HG02759 (cell line): ENCODE results near the gene OPN3.
A peak's percentile ranks its signal among the peaks of the same experiment; 100 is the strongest.

ENCODE experiments used
- ATAC-seq: cut with Tn5 transposase; IDR thresholded peaks from one replicate; pipeline ENCODE4 v1.9.1; 2021; ENCODE audit warnings: mild to moderate bottlenecking, moderate library complexity; ENCODE audit not compliant: unreplicated experiment

OPN3 gene

GRCh38 chr1:241591736-241592135, 48.4 kb downstream of the OPN3 start:
- ATAC-seq = no peak

GRCh38 chr1:241591317-241591716, 48.9 kb downstream of the OPN3 start:
- no peak for ATAC-seq

DNA sequence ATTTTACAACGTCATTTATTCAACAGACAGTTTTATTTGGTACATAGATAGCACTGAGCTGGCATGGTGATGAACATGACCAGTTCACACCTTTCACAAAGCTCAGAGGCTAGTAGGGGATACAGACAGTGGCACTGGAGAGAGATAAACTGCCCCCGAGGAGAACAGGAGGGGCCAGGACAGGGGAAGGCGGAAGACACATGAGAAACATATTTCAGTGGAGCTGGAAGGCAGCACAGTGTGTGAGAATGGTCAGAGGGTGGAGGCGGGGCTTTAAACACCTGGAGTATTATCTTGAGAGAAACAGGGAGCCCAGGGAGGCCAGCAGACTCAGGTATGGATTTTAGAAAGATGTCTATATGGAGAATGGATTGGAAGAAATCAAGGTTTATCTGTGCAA, 49.5 kb downstream of the OPN3 start:
- no peak for ATAC-seq

GRCh38 chr1:241589521-241589920, 50.6 kb downstream of the OPN3 start:
- no peak for ATAC-seq

GRCh38 chr1:241586905-241587512, 53.2 kb downstream of the OPN3 start:
- no peak for ATAC-seq

DNA sequence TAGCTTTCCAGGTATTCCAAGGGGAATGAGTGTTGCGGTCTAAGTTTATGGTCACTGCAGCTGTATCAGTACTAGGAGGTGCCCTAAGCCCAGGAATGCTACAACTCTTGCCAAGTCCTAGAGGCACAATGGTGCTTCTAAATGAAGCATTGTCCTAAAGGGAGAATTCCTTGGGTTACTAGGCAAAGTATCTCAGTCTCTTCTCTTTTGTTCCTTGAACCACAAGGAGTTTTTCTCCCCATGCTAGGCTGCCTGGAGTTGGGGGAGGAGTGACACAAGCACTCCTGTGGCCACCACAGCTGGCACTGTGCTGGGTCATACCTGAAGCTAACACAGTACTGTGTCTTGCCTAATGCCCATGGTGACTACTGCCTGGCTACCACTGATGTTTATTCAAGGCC, 57.2 kb downstream of the OPN3 start:
- no peak for ATAC-seq

DNA sequence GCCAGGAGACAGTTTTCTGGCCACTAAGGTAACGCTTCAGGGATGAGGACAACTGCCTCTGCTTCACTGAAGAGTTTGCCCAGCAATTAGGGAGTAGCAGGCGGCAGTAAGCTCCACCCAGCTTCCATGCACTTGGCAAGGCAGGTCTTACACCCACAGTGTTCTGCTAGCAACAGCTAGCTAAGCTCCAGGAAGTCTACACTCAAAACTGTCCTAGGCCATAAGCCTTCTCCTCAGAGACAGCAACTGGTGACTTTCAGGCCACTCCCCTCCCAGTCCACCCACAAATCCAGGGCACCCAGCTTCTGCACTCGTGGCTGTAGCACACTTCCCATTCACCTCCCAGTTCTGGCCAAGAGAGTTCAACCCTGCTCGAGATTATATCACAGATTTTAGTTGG, 60.7 kb downstream of the OPN3 start:
- ATAC-seq = no peak

- no peak for ATAC-seq
These were observed 66.0 kb downstream of the OPN3 start for GRCh38 chr1:241574154-241574553.

DNA sequence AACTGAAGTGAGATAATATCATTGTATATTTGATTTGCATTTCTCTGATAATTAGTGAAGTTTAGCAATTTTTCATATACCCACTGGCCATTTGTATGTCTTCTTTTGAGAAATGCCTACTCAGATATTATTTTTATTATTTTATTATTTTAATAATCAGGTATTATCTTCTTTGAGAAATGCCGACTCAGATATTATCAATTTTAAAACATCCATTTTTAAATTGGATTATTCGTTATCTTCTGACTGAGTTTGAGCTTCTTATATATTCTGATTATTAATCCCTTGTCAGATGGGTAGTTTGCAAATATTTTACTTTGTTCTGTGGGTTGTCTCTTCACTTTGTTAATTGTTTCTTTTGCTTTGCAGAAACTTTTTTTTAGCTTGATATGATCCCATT, 70.3 kb downstream of the OPN3 start:
- ATAC-seq = no peak

GRCh38 chr1:241560849-241561187, 79.4 kb downstream of the OPN3 start:
- no peak for ATAC-seq

- no peak for ATAC-seq
These were observed 79.9 kb downstream of the OPN3 start for GRCh38 chr1:241560146-241560848.

- no peak for ATAC-seq
These were observed 82.5 kb downstream of the OPN3 start for GRCh38 chr1:241557551-241558193.

DNA sequence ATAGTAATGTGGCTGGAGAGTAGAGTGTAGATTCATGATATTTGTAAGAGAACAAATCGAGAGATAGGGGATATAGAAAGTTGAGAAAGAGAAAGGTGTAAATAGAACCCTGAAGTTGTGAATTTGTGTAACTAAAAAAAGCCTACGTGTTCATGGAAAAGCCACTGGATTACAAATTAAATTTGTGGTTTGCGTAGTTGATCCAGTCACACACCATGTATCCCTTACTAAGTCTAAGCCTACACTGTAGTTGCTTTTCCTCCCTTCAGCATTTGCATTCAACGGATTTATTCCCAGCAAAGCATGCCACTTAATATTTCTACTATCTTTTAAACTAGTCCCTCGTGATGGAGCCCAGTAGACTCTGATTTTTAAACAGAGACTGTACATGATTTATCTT, 83.1 kb downstream of the OPN3 start:
- no peak for ATAC-seq

- no peak for ATAC-seq
These were observed 84.6 kb downstream of the OPN3 start for GRCh38 chr1:241555526-241555925.

- no peak for ATAC-seq
These were observed 86.1 kb downstream of the OPN3 start for GRCh38 chr1:241553886-241554592.

GRCh38 chr1:241551759-241552638, 88.2 kb downstream of the OPN3 start:
- ATAC-seq = peak; percentile 89

GRCh38 chr1:241550318-241550717, 89.9 kb downstream of the OPN3 start:
- no peak for ATAC-seq

GRCh38 chr1:241548008-241548407, 92.2 kb downstream of the OPN3 start:
- no peak for ATAC-seq
